ENCODE results near the gene GABRB1.

The GABRB1 gene

GRCh38 chr4:47075919-47076318 lies 44.6 kb downstream of the GABRB1 start:
- no peak overlapping the region for H3K4me3 ChIP-seq (ENCODE audit: low read depth, low read length)
- TF ChIP-seq, protein P1, sequence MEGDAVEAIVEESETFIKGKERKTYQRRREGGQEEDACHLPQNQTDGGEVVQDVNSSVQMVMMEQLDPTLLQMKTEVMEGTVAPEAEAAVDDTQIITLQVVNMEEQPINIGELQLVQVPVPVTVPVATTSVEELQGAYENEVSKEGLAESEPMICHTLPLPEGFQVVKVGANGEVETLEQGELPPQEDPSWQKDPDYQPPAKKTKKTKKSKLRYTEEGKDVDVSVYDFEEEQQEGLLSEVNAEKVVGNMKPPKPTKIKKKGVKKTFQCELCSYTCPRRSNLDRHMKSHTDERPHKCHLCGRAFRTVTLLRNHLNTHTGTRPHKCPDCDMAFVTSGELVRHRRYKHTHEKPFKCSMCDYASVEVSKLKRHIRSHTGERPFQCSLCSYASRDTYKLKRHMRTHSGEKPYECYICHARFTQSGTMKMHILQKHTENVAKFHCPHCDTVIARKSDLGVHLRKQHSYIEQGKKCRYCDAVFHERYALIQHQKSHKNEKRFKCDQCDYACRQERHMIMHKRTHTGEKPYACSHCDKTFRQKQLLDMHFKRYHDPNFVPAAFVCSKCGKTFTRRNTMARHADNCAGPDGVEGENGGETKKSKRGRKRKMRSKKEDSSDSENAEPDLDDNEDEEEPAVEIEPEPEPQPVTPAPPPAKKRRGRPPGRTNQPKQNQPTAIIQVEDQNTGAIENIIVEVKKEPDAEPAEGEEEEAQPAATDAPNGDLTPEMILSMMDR (IDR thresholded peaks at IDR 0.05; ENCODE audit: low read depth, low read length): no peak

GRCh38 chr4:47084111-47084510 lies 52.7 kb downstream of the GABRB1 start:
- TF ChIP-seq, protein P1 (IDR thresholded peaks at IDR 0.05; ENCODE audit: low read depth, low read length): no peak
- no peak overlapping the region for H3K4me3 ChIP-seq (ENCODE audit: low read depth, low read length)

- TF ChIP-seq, protein P1 (IDR thresholded peaks at IDR 0.05; ENCODE audit: low read depth, low read length): no peak
- no peak overlapping the region for H3K4me3 ChIP-seq (ENCODE audit: low read depth, low read length)
Observed at GRCh38 chr4:47084795-47085194, 53.4 kb downstream of the GABRB1 start.

DNA sequence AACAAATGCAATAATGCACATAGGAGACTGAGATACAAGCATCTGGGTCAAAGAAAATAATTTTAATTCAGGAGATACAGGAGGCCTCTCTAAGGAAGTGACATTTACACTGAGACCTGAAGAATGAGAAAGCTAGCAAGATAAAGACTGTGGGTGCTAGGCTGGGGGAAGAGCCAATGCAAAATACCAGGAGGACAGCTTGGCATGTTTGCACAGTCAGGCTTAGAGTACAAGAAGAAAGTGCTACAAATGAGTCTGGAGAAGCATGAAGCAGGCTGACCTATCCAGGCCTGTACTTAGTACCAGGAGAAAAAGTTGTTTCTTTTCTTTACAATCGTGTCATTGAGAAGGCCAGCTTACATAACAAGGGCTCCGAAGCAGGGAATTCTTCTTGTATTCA lies 56.9 kb downstream of the GABRB1 start:
- H3K4me3 ChIP-seq (ENCODE audit: low read depth, low read length): no peak overlapping the region
- TF ChIP-seq, protein P1 (IDR thresholded peaks at IDR 0.05; ENCODE audit: low read depth, low read length): no peak

DNA sequence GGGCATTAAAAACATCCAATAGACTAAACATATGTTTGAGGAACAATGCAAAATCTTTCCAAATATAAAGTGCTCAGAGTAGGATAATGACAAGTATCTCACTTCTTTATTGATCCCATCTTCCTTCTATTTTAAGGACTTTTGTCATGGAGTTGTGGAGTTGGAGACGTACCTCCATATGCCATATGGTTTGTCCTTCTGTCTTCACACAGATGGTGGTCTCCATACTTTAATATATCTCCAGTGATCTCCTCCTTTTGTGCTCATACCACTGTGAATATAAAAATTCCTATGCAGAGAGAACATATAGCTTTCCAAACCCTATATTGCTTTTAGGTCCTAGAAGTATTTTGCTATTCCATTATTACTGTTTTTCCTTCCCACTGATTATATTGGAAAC lies 64.5 kb downstream of the GABRB1 start:
- TF ChIP-seq, protein P1 (IDR thresholded peaks at IDR 0.05; ENCODE audit: low read depth, low read length): no peak
- no peak overlapping the region for H3K4me3 ChIP-seq (ENCODE audit: low read depth, low read length)

GRCh38 chr4:47101453-47101852 lies 70.1 kb downstream of the GABRB1 start:
- no peak overlapping the region for H3K4me3 ChIP-seq (ENCODE audit: low read depth, low read length)
- TF ChIP-seq, protein P1 (IDR thresholded peaks at IDR 0.05; ENCODE audit: low read depth, low read length): no peak

- no peak overlapping the region for H3K4me3 ChIP-seq (ENCODE audit: low read depth, low read length)
- TF ChIP-seq, protein P1 (IDR thresholded peaks at IDR 0.05; ENCODE audit: low read depth, low read length): no peak
Observed at GRCh38 chr4:47104986-47105385, 73.6 kb downstream of the GABRB1 start.
